ENCODE measurements around the gene IGF1.
A peak's percentile ranks its signal among the peaks of the same experiment; 100 is the strongest.

The IGF1 gene

GRCh38 chr12:102504280-102504679, 23.9 kb upstream of the IGF1 start:
- Mint-ChIP-seq H3K4me1 (peaks cover 17% of the 10 kb centered on the region), H3K27me3 (ENCODE audit: low read depth, poor library complexity) (no peaks in the 10 kb centered on the region), H3K27ac (no peak overlapping the region), H3K36me3 (ENCODE audit: low read depth) (peaks cover 4% of the 10 kb centered on the region), H3K9me3 (peaks cover 26% of the 10 kb centered on the region), H3K4me3 (no peak overlapping the region)
- TF ChIP-seq CTCF (IDR thresholded peaks at IDR 0.05), result no peak
- DNase-seq, result no peak

GRCh38 chr12:102503831-102504230, 23.5 kb upstream of the IGF1 start:
- Mint-ChIP-seq H3K4me1 (peaks cover 17% of the 10 kb centered on the region), H3K27ac (no peak overlapping the region), H3K4me3 (no peak overlapping the region), H3K9me3 (peaks cover 26% of the 10 kb centered on the region), H3K27me3 (ENCODE audit: low read depth, poor library complexity) (no peaks in the 10 kb centered on the region), H3K36me3 (ENCODE audit: low read depth) (peaks cover 4% of the 10 kb centered on the region)
- no peak for TF ChIP-seq CTCF (IDR thresholded peaks at IDR 0.05)
- no peak for DNase-seq

- Mint-ChIP-seq H3K9me3 (peaks cover 26% of the 10 kb centered on the region), H3K27me3 (ENCODE audit: low read depth, poor library complexity) (no peaks in the 10 kb centered on the region), H3K4me3 (no peak overlapping the region), H3K4me1 (peaks cover 17% of the 10 kb centered on the region), H3K27ac (no peak overlapping the region), H3K36me3 (ENCODE audit: low read depth) (peaks cover 4% of the 10 kb centered on the region)
- no peak for DNase-seq
- TF ChIP-seq CTCF (IDR thresholded peaks at IDR 0.05), result no peak
Observed at GRCh38 chr12:102503056-102503681, 22.8 kb upstream of the IGF1 start.

- no peak for TF ChIP-seq CTCF (IDR thresholded peaks at IDR 0.05)
- no peak for DNase-seq
- no peaks in the 10 kb centered on the region for H3K27me3 Mint-ChIP-seq (ENCODE audit: low read depth, poor library complexity)
- H3K36me3 Mint-ChIP-seq (ENCODE audit: low read depth), result peaks cover 2% of the 10 kb centered on the region
- H3K4me3 Mint-ChIP-seq, result no peak overlapping the region
- H3K27ac Mint-ChIP-seq, result peak overlapping the region; percentile 35
- H3K4me1 Mint-ChIP-seq, result peaks cover 17% of the 10 kb centered on the region
- H3K9me3 Mint-ChIP-seq, result peaks cover 17% of the 10 kb centered on the region
Observed at GRCh38 chr12:102501773-102502172, 21.4 kb upstream of the IGF1 start.

- no peak for TF ChIP-seq CTCF (IDR thresholded peaks at IDR 0.05)
- no peaks in the 10 kb centered on the region for H3K27me3 Mint-ChIP-seq (ENCODE audit: low read depth, poor library complexity)
- no peak overlapping the region for H3K4me3 Mint-ChIP-seq
- no peak overlapping the region for H3K27ac Mint-ChIP-seq
- H3K36me3 Mint-ChIP-seq (ENCODE audit: low read depth), result peaks cover 4% of the 10 kb centered on the region
- H3K4me1 Mint-ChIP-seq, result peaks cover 17% of the 10 kb centered on the region
- peaks cover 14% of the 10 kb centered on the region for H3K9me3 Mint-ChIP-seq
- no peak for DNase-seq
Observed at GRCh38 chr12:102498471-102498870, 18.1 kb upstream of the IGF1 start.

GRCh38 chr12:102497743-102498142, 17.4 kb upstream of the IGF1 start:
- H3K9me3 Mint-ChIP-seq, result peaks cover 21% of the 10 kb centered on the region
- no peaks in the 10 kb centered on the region for H3K27me3 Mint-ChIP-seq (ENCODE audit: low read depth, poor library complexity)
- no peak for TF ChIP-seq CTCF (IDR thresholded peaks at IDR 0.05)
- DNase-seq, result no peak
- peaks cover 17% of the 10 kb centered on the region for H3K4me1 Mint-ChIP-seq
- peaks cover 4% of the 10 kb centered on the region for H3K36me3 Mint-ChIP-seq (ENCODE audit: low read depth)
- H3K27ac Mint-ChIP-seq, result no peak overlapping the region
- H3K4me3 Mint-ChIP-seq, result no peak overlapping the region

Data from nephron progenitor cell (in vitro differentiated cells).